ENCODE results near the gene NLE1.

- no peak for TF ChIP-seq EZH2phosphoT487 (conservative IDR thresholded peaks at IDR 0.05; ENCODE audit: low read length)
- TF ChIP-seq CTCF (IDR thresholded peaks at IDR 0.05; ENCODE audit: insufficient read depth, low read length, poor library complexity, severe bottlenecking), result no peak
These were observed 29.7 kb upstream of the NLE1 start for GRCh38 chr17:35171834-35172233.

All from SU-DHL-6 (cell line).